GM15510 (cell line): ENCODE measurements around the gene TRPC4.

Experiments used
- POLR2A ChIP-seq: IDR thresholded peaks from 3 replicates; pipeline ENCODE4 v1.6.1; 2011; ENCODE audit warnings: borderline replicate concordance; ENCODE audit not compliant: insufficient read length; ENCODE audit errors: extremely low read depth

The TRPC4 gene

DNA sequence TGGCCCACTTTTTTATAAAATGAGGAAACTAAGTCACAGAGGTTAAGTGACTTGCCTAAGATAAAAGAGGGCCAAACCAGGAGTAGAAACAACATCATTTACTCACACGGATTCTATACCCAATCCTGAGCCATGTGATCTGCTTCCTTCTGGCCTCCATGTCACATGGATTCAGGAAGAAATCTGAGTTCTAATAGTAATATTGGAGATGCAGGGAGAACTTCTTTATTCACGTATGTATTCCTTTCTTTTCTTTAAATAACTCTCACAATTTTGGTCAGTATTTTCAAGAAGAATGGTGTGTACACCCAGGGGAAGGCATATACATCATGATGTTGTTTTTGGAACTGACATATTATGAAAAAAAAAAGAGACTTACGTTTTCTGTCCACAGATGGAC lies 272.8 kb downstream of the TRPC4 start:
- no peak for TF ChIP-seq POLR2A

DNA sequence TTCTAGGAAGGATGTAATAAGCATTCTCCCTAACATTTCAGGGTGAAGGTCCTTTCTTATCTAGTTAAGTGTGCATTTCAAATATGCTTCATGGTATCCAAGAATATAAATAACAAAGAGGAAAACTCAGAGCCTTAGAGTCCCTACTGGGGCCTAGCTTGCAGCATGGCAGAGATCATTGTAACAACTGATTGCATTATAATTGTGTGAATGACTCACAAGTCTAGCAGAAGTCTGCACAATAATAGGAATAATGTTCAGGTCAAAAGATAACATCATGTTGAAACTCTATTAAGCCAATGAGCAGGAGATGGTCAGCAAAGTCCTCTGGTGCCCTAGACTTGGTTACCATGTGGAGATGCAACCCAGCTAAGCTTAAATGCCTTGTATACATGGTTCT lies 274.4 kb downstream of the TRPC4 start:
- TF ChIP-seq POLR2A: no peak

DNA sequence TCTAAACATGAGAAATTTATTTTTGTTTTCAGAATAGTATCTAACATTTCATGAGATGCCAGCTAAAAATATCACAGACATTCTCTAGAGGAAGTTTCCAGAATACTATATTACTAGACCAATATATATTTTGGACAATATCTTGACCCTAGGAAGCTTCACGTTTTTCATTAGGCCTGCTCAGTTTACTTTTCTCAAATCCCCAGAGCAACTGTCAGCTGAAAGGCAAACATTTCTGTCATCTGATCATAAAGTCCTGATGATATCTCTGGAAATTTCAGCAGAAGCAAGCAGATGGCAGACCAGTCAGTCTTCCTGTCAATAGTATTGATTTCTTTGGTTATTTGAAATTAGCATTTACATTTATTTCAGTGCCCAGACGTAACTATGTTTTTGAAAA lies 275.0 kb downstream of the TRPC4 start:
- no peak for TF ChIP-seq POLR2A

DNA sequence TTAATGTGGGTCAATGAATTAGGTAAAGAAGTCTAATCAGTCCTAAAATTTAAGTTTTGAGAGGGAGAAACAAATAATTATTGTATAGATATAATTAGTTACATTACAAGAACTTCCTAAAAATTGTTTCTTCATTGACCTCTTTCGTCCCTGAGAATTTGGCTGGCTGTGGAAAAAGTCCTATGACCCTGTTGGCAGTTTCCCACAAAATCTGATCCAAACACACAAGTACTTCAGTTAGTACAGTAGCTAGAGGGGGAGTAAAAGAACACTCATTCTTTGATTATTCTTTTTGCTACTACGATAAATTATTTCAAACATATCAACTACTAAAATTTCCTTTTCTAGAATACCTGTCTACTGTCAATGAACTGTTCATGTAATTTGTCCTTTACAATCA lies 282.3 kb downstream of the TRPC4 start:
- TF ChIP-seq POLR2A: no peak
